Gastroesophageal sphincter (tissue), 4 donors: ENCODE data around the gene GABRA1. TPM values are rescaled to one million over a fixed set of nuclear protein-coding genes. Genes with fewer than 3 reads are reported as not detected.

ENCODE experiments used
- ATAC-seq: fragments of 150-250 bp; one replicate; pipeline ENCODE4 v1.9.1; 2016; ENCODE audit warnings: mild to moderate bottlenecking, moderate library complexity
- H3K27ac ChIP-seq, 4 donors: fragments of 200-600 bp; sonication (generic) in 3 of 4; 1 replicate in 3 of 4; 2 replicates in 1 of 4; pipeline ENCODE4 v1.5.1; 2016 to 2019
- H3K27me3 ChIP-seq: fragments of 200-600 bp; sonication (generic); one replicate; pipeline ENCODE4 v1.5.1; 2019
- H3K36me3 ChIP-seq, 2 donors: fragments of 200-600 bp; sonication (generic); one replicate each; pipeline ENCODE4 v1.5.1; 2019; ENCODE audit warnings: control low read depth in 1 of 2
- H3K4me1 ChIP-seq, 3 donors: fragments of 200-600 bp; sonication (generic); 1 replicate in 2 of 3; 2 replicates in 1 of 3; pipeline ENCODE4 v1.5.1; 2016 to 2019; ENCODE audit warnings: control low read depth in 2 of 3
- H3K4me3 ChIP-seq, 2 donors: fragments of 200-600 bp; sonication (generic); one replicate each; pipeline ENCODE4 v1.5.1; 2019; ENCODE audit warnings: mild to moderate bottlenecking in 1 of 2, moderate library complexity in 1 of 2
- H3K9me3 ChIP-seq, 3 donors: fragments of 200-600 bp; sonication (generic); one replicate each; pipeline ENCODE4 v1.5.1; 2017 to 2019; ENCODE audit warnings: control low read depth in 2 of 3
- CTCF ChIP-seq, 4 experiments: fragments of 200-600 bp in 2 of 4; fragments of 450-650 bp in 2 of 4; sonication (generic) in 1 of 4; IDR thresholded peaks; one replicate each; pipeline ENCODE4 v1.5.1; 2017 to 2019; ENCODE audit warnings: antibody characterized with exemption in 4 of 4, mild to moderate bottlenecking in 2 of 4, moderate library complexity in 2 of 4
- EP300 ChIP-seq: sonication (generic); formaldehyde crosslinking; IDR thresholded peaks from one replicate; pipeline ENCODE4 v1.6.1; 2017; ENCODE audit warnings: antibody characterized with exemption, mild to moderate bottlenecking
- POLR2A ChIP-seq, 2 donors: fragments of 450-650 bp; IDR thresholded peaks; one replicate each; pipeline ENCODE4 v1.6.1; 2017; ENCODE audit warnings: antibody characterized with exemption in 2 of 2, mild to moderate bottlenecking in 2 of 2, moderate library complexity in 1 of 2
- POLR2AphosphoS5 ChIP-seq: sonication (generic); formaldehyde crosslinking; IDR thresholded peaks from one replicate; pipeline ENCODE4 v1.6.1; 2017; ENCODE audit warnings: antibody characterized with exemption
- WGBS, 2 donors: methylation state at CpG; one replicate each; pipeline ENCODE4 v1.1.5; 2018; ENCODE audit warnings: low coverage in 1 of 2; 5-methylcytosine and 5-hydroxymethylcytosine counted together
- total RNA-seq, 4 donors: library from RNA; depleted of rRNA; stranded (reverse); fragments of >200 nt; gene quantifications; one replicate each; pipeline ENCODE4 v1.1.0, GENCODE V29; 2016

Gene GABRA1
- total RNA-seq, 4 donors from 2014 or later: 3.1 TPM; not detected in 3

- TF ChIP-seq POLR2A (IDR thresholded peaks at IDR 0.05): no peak
- no peak for TF ChIP-seq EP300
- TF ChIP-seq POLR2AphosphoS5: no peak
- TF ChIP-seq CTCF (IDR thresholded peaks at IDR 0.05): no peak
- peaks cover 44% of the 10 kb centered on the region for H3K27me3 ChIP-seq
- peaks cover 0 to 15% (median 0%) of the 10 kb centered on the region in 3 donors for H3K4me1 ChIP-seq
- H3K36me3 ChIP-seq: no peaks in the 10 kb centered on the region
- H3K27ac ChIP-seq: no peak overlapping the region
- WGBS, 2 donors: 47 to 71% methylated on average over 2 to 3 of the region's 3 CpGs
- no peak for ATAC-seq
- H3K4me3 ChIP-seq: no peak overlapping the region
- H3K9me3 ChIP-seq: no peaks in the 10 kb centered on the region
These were observed 2.6 kb downstream of the GABRA1 start for GRCh38 chr5:161850491-161850890.

- no peak for ATAC-seq
- Histone ChIP-seq H3K4me1 (peaks cover 0 to 15% (median 0%) of the 10 kb centered on the region in 3 donors), H3K4me3 (no peak overlapping the region), H3K27me3 (peaks cover 40% of the 10 kb centered on the region), H3K36me3 (no peaks in the 10 kb centered on the region), H3K9me3 (no peaks in the 10 kb centered on the region), H3K27ac (no peak overlapping the region)
- WGBS, 2 donors: 48 to 51% methylated on average over 2 of the region's 2 CpGs
- TF ChIP-seq CTCF (IDR thresholded peaks at IDR 0.05) (no peak), EP300 (no peak), POLR2A (IDR thresholded peaks at IDR 0.05) (no peak), POLR2AphosphoS5 (no peak)
These were observed 3.9 kb downstream of the GABRA1 start for GRCh38 chr5:161851691-161852299.

- Histone ChIP-seq H3K27me3 (no peaks in the 10 kb centered on the region), H3K27ac (no peak overlapping the region), H3K36me3 (no peaks in the 10 kb centered on the region), H3K4me1 (no peaks in the 10 kb centered on the region), H3K9me3 (no peaks in the 10 kb centered on the region), H3K4me3 (no peak overlapping the region)
- WGBS, 2 donors: 31 to 75% methylated on average over 1 of the region's 1 CpG
- TF ChIP-seq CTCF (IDR thresholded peaks at IDR 0.05) (no peak), EP300 (no peak), POLR2A (IDR thresholded peaks at IDR 0.05) (no peak), POLR2AphosphoS5 (no peak)
- ATAC-seq: no peak
These were observed 9.4 kb downstream of the GABRA1 start for GRCh38 chr5:161857358-161857757.

- ATAC-seq: no peak
- Histone ChIP-seq H3K9me3 (no peaks in the 10 kb centered on the region), H3K36me3 (no peaks in the 10 kb centered on the region), H3K27me3 (no peaks in the 10 kb centered on the region), H3K27ac (no peak overlapping the region), H3K4me1 (no peaks in the 10 kb centered on the region), H3K4me3 (no peak overlapping the region)
- TF ChIP-seq EP300 (no peak), POLR2A (IDR thresholded peaks at IDR 0.05) (no peak), POLR2AphosphoS5 (no peak), CTCF (IDR thresholded peaks at IDR 0.05) (no peak)
- 79 to 89% methylated on average over 3 of the region's 3 CpGs for WGBS, 2 donors
These were observed 15.3 kb downstream of the GABRA1 start for GRCh38 chr5:161863259-161863658.

- no peaks in the 10 kb centered on the region for H3K27me3 ChIP-seq
- ATAC-seq: no peak
- no peak overlapping the region for H3K27ac ChIP-seq
- no peak overlapping the region for H3K4me3 ChIP-seq
- no peaks in the 10 kb centered on the region for H3K4me1 ChIP-seq
- TF ChIP-seq POLR2A (IDR thresholded peaks at IDR 0.05) (no peak), POLR2AphosphoS5 (no peak), CTCF (IDR thresholded peaks at IDR 0.05) (no peak), EP300 (no peak)
- no peaks in the 10 kb centered on the region for H3K36me3 ChIP-seq
- no peaks in the 10 kb centered on the region for H3K9me3 ChIP-seq
- whole genome bisulfite sequencing, 2 donors: 29 to 42% methylated on average over 1 of the region's 1 CpG
These were observed 15.9 kb downstream of the GABRA1 start for GRCh38 chr5:161863811-161864210.
